OCI-LY3 (cell line): Measurements from ENCODE around the gene ARR3.

Experiments
- H2AFZ ChIP-seq: fragments of 200-600, 300-600 bp; shearing (Covaris generic); 2 replicates; pipeline ENCODE4 v1.6.0; 2014; ENCODE audit warnings: antibody characterized with exemption, low read depth, low read length
- H3K27ac ChIP-seq: fragments of 200-600, 300-600 bp; sonication (generic); 2 replicates; pipeline ENCODE4 v1.5.1; 2014; ENCODE audit warnings: mild to moderate bottlenecking, low read length, moderate library complexity, mixed read lengths
- H3K27me3 ChIP-seq: fragments of 200-600, 300-600 bp; sonication (generic); 2 replicates; pipeline ENCODE4 v1.6.1; 2014; ENCODE audit warnings: low read depth, low read length, mixed read lengths
- H3K36me3 ChIP-seq: fragments of 200-600, 300-600 bp; sonication (generic); replicated peaks from 2 replicates; pipeline ENCODE3; 2014; ENCODE audit warnings: low read depth, low read length, mixed read lengths
- H3K4me1 ChIP-seq: fragments of 300-600, 200-600 bp; sonication (generic); 2 replicates; pipeline ENCODE4 v1.6.1; 2014; ENCODE audit warnings: low read length, mixed read lengths
- H3K4me2 ChIP-seq: fragments of 200-600, 300-600 bp; sonication (generic); 2 replicates; pipeline ENCODE4 v1.6.1; 2014; ENCODE audit warnings: low read length, mixed read lengths
- H3K4me3 ChIP-seq: fragments of 300-600, 200-600 bp; sonication (generic); 2 replicates; pipeline ENCODE4 v1.5.1; 2014; ENCODE audit warnings: antibody characterized with exemption, mild to moderate bottlenecking, low read length, moderate library complexity
- H3K79me2 ChIP-seq: fragments of 300-600, 200-600 bp; shearing (Covaris generic); 2 replicates; pipeline ENCODE4 v1.6.1; 2014; ENCODE audit warnings: mild to moderate bottlenecking, low read length, mixed read lengths
- H3K9ac ChIP-seq: fragments of 300-600, 200-600 bp; shearing (Covaris generic); 2 replicates; pipeline ENCODE4 v1.6.0; 2014; ENCODE audit warnings: mild to moderate bottlenecking, low read length, moderate library complexity
- H3K9me3 ChIP-seq: fragments of 200-600, 300-600 bp; shearing (Covaris generic); 2 replicates; pipeline ENCODE4 v1.6.1; 2014; ENCODE audit warnings: low read length, mixed read lengths; ENCODE audit not compliant: insufficient read depth
- H4K20me1 ChIP-seq: fragments of 200-600, 300-600 bp; sonication (generic); 2 replicates; pipeline ENCODE4 v1.6.1; 2016; ENCODE audit warnings: low read length, mixed read lengths; ENCODE audit not compliant: insufficient read depth
- CTCF ChIP-seq: fragments of 200-600, 300-600 bp; sonication (generic); IDR thresholded peaks from 2 replicates; pipeline ENCODE4 v1.5.1; 2014; ENCODE audit warnings: antibody characterized with exemption, low read length, low read depth
- EZH2phosphoT487 ChIP-seq: fragments of 200-600 bp; shearing (Covaris generic); IDR thresholded peaks from 2 replicates; pipeline ENCODE4 v1.6.1; 2018; ENCODE audit warnings: antibody characterized with exemption, mixed run types, low read depth

Gene ARR3

DNA sequence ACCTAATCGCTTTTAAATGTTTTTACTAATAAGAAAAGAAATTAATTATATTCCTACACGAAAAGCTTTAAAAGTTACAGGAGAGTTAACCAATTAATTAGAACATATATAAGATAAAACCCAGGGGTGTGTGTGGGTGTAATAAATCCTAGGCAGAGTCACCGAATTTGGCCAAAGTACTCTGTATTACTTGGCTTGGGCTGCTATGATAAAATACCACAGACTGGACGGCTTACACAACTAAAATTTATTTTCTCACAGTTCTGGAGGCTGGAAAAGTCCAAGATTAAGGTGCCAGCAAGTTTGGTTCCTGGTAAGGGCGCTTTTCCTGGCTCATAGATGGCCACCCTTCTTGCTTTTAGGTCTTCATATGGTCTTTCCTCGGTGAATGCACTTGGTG is 23.3 kb upstream of the ARR3 start:
- no peaks in the 10 kb centered on the region for H3K36me3 ChIP-seq
- no peak for TF ChIP-seq CTCF
- TF ChIP-seq EZH2phosphoT487: no peak
- no peaks in the 10 kb centered on the region for H4K20me1 ChIP-seq
- no peaks in the 10 kb centered on the region for H3K4me1 ChIP-seq
- H3K9me3 ChIP-seq: no peaks in the 10 kb centered on the region
- no peak overlapping the region for H3K4me2 ChIP-seq
- H2AFZ ChIP-seq: no peak overlapping the region
- no peak overlapping the region for H3K27ac ChIP-seq
- H3K27me3 ChIP-seq: no peaks in the 10 kb centered on the region
- H3K79me2 ChIP-seq: no peaks in the 10 kb centered on the region
- H3K4me3 ChIP-seq: no peak overlapping the region
- H3K9ac ChIP-seq: no peak overlapping the region

DNA sequence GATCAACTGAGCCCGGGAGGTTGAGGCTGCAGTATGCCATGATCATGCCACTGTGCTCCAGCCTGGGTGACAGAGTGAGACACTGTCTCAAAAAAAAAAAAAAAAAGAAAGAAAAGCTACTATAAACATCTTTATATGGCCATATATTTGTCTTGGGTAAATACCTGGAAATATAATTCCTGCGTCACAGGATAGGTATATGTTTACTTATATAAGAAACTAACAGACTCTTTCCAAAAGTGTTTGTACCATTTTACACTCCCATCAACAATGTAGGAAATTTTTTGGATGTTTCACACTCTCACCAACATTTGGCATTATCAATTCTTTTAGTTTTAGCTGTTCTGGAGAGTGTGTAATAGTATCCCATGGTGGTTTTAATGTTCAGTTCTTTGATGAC is 20.9 kb upstream of the ARR3 start:
- TF ChIP-seq EZH2phosphoT487 (no peak), CTCF (no peak)
- Histone ChIP-seq H3K4me1 (no peaks in the 10 kb centered on the region), H3K27ac (no peak overlapping the region), H3K36me3 (no peaks in the 10 kb centered on the region), H3K4me3 (no peak overlapping the region), H3K9me3 (no peaks in the 10 kb centered on the region), H3K4me2 (no peak overlapping the region), H4K20me1 (no peaks in the 10 kb centered on the region), H3K79me2 (no peaks in the 10 kb centered on the region), H2AFZ (no peak overlapping the region), H3K9ac (no peak overlapping the region), H3K27me3 (no peaks in the 10 kb centered on the region; the same call in 1 of the 2 replicates)

GRCh38 chrX:70252491-70252890 is 15.6 kb upstream of the ARR3 start:
- Histone ChIP-seq H3K4me1 (no peaks in the 10 kb centered on the region), H3K9ac (no peak overlapping the region), H2AFZ (no peak overlapping the region), H3K9me3 (no peaks in the 10 kb centered on the region), H3K4me3 (no peak overlapping the region), H3K4me2 (no peak overlapping the region), H3K79me2 (no peaks in the 10 kb centered on the region), H3K27ac (no peak overlapping the region), H4K20me1 (no peaks in the 10 kb centered on the region), H3K36me3 (no peaks in the 10 kb centered on the region), H3K27me3 (no peaks in the 10 kb centered on the region; the same call in 1 of the 2 replicates)
- TF ChIP-seq CTCF (no peak), EZH2phosphoT487 (no peak)

GRCh38 chrX:70253377-70254062 is 14.6 kb upstream of the ARR3 start:
- TF ChIP-seq EZH2phosphoT487: no peak
- no peak for TF ChIP-seq CTCF
- Histone ChIP-seq H3K4me2 (no peak overlapping the region), H3K27ac (no peak overlapping the region), H3K9ac (no peak overlapping the region), H3K4me3 (no peak overlapping the region), H3K27me3 (no peaks in the 10 kb centered on the region; the same call in 1 of the 2 replicates), H3K79me2 (no peaks in the 10 kb centered on the region), H3K36me3 (no peaks in the 10 kb centered on the region), H3K4me1 (no peaks in the 10 kb centered on the region; the same call in 1 of the 2 replicates), H3K9me3 (no peaks in the 10 kb centered on the region), H2AFZ (no peak overlapping the region), H4K20me1 (no peaks in the 10 kb centered on the region)
